ENCODE results near the gene TRPV3. TPM values are rescaled to one million over a fixed set of nuclear protein-coding genes. Genes with fewer than 3 reads are reported as not detected.

Gene TRPV3
- total RNA-seq, 1 donor from 2014 or later, result 1.6 TPM

DNA sequence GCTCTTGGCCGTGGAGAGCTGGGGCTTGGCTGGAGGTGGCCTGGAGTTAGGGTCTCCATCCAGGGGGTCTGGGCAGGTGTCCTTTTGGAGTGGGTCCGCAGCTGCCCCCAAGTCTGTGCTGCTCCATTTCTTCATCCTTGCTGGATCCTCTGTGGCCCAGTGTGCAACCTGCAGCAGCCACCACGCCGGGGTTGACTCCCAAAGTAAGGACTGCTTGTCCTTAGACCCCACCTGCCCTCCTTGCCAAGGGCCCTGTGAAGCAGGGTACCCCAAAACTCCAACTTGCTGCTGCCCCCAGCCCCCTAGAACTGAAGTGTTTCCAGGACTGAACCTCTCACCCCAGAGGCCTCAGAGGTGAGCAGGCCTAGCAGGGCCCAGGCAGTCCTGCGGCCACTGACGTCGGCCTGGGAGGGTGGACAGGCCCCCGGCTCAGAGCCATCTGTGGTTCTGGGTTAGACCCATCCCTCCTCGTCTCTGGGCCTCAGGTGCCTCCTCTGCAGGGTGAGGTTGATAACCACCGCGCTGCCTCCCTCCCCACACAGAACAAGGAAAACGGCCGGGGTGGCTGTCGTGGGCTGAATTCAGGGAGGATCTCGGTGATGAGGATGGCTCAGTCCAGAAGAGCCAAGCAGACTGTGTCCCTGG is 34.7 kb upstream of the TRPV3 start:
- no peak overlapping the region for H3K27ac Mint-ChIP-seq
- H3K27me3 Mint-ChIP-seq, result no peaks in the 10 kb centered on the region
- no peak for DNase-seq (ENCODE audit: low spot score, unreplicated experiment)
- H3K4me1 Mint-ChIP-seq (ENCODE audit: low read depth), result no peaks in the 10 kb centered on the region
- H3K9me3 Mint-ChIP-seq (ENCODE audit: low read depth), result no peaks in the 10 kb centered on the region
- H3K4me3 Mint-ChIP-seq (ENCODE audit: low read depth), result no peak overlapping the region
- TF ChIP-seq, protein P1, sequence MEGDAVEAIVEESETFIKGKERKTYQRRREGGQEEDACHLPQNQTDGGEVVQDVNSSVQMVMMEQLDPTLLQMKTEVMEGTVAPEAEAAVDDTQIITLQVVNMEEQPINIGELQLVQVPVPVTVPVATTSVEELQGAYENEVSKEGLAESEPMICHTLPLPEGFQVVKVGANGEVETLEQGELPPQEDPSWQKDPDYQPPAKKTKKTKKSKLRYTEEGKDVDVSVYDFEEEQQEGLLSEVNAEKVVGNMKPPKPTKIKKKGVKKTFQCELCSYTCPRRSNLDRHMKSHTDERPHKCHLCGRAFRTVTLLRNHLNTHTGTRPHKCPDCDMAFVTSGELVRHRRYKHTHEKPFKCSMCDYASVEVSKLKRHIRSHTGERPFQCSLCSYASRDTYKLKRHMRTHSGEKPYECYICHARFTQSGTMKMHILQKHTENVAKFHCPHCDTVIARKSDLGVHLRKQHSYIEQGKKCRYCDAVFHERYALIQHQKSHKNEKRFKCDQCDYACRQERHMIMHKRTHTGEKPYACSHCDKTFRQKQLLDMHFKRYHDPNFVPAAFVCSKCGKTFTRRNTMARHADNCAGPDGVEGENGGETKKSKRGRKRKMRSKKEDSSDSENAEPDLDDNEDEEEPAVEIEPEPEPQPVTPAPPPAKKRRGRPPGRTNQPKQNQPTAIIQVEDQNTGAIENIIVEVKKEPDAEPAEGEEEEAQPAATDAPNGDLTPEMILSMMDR (IDR thresholded peaks at IDR 0.05; ENCODE audit: unreplicated experiment), result no peak
- peaks cover 6% of the 10 kb centered on the region for H3K36me3 Mint-ChIP-seq (ENCODE audit: insufficient read depth)

DNA sequence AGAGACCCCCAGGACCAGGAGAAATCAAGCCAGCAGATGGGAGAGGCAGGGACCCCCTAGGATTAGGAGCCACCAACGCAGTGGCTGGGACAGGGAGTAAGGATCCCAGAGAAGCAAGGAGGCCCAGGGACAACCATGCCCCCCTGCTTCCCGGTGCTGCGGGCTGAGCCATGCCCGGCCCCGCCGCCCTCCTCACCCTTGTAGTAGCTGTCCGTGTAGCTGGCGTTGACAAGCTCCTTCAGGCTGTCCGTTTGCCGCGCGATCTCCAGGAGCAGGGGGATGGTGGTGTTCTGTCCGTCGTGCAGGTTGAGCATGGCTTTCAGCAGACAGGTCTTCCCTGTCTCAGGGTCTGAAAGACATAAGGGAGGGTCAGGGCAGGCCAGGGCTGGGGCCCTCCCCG is 33.2 kb upstream of the TRPV3 start:
- H3K27me3 Mint-ChIP-seq, result no peaks in the 10 kb centered on the region
- no peaks in the 10 kb centered on the region for H3K9me3 Mint-ChIP-seq (ENCODE audit: low read depth)

DNA sequence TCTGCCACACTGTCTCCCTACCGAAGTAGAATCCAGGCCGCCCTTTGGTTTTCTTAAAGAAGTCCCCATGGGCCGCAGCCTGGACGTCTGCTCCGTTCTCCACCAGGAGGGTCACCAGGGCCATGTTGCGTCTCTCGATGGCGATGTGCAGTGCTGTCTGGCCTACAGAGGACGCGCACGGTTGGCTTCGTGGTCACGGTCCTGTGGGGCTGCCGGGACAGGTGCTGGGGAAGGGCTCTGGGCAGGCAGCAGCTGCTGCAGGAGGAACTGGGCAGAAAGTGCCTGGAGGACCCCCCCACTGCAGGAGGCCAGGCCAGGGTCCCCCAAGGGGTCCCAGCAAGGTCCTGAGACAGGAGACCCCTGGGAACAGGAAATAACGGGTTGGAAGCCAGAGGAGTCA is 32.6 kb upstream of the TRPV3 start:
- no peaks in the 10 kb centered on the region for H3K27me3 Mint-ChIP-seq
- H3K4me3 Mint-ChIP-seq (ENCODE audit: low read depth), result no peak overlapping the region
- no peak for DNase-seq (ENCODE audit: low spot score, unreplicated experiment)
- TF ChIP-seq, protein P1 (IDR thresholded peaks at IDR 0.05; ENCODE audit: unreplicated experiment), result no peak
- H3K36me3 Mint-ChIP-seq (ENCODE audit: insufficient read depth), result peaks cover 6% of the 10 kb centered on the region
- H3K4me1 Mint-ChIP-seq (ENCODE audit: low read depth), result no peaks in the 10 kb centered on the region
- no peaks in the 10 kb centered on the region for H3K9me3 Mint-ChIP-seq (ENCODE audit: low read depth)
- H3K27ac Mint-ChIP-seq, result no peak overlapping the region

More for the DNA sequence above, 33.2 kb upstream of the TRPV3 start:
- no peak for DNase-seq (ENCODE audit: low spot score, unreplicated experiment)
- Mint-ChIP-seq H3K4me3 (ENCODE audit: low read depth) (no peak overlapping the region), H3K4me1 (ENCODE audit: low read depth) (no peaks in the 10 kb centered on the region), H3K27ac (no peak overlapping the region), H3K36me3 (ENCODE audit: insufficient read depth) (peaks cover 6% of the 10 kb centered on the region)
- TF ChIP-seq, protein P1 (IDR thresholded peaks at IDR 0.05; ENCODE audit: unreplicated experiment), result no peak

DNA sequence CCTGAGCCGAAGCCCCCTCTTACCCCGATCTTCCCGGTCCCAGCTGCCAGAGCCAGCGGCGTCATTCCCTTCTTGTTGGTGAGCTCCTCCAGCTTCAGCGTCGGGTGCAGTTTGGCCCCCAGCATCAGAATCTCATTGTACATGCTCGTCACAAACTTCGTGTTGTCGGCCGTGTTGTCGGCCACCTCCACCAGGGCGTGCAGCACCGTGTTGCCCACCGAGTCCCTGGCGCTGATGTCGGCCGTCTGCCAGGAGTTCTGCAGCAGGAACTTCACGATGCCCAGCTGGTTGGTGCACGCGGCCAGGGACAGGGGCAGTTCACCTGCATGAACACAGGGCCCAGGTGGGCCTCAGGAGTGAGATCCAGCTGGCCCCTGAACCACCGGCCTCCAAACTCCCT is 32.2 kb upstream of the TRPV3 start:
- no peaks in the 10 kb centered on the region for H3K9me3 Mint-ChIP-seq (ENCODE audit: low read depth)
- H3K4me3 Mint-ChIP-seq (ENCODE audit: low read depth), result no peak overlapping the region
- peaks cover 6% of the 10 kb centered on the region for H3K36me3 Mint-ChIP-seq (ENCODE audit: insufficient read depth)
- DNase-seq (ENCODE audit: low spot score, unreplicated experiment), result no peak
- peak overlapping the region; percentile 18 for H3K27ac Mint-ChIP-seq
- no peaks in the 10 kb centered on the region for H3K27me3 Mint-ChIP-seq
- H3K4me1 Mint-ChIP-seq (ENCODE audit: low read depth), result no peaks in the 10 kb centered on the region
- TF ChIP-seq, protein P1 (IDR thresholded peaks at IDR 0.05; ENCODE audit: unreplicated experiment), result no peak

DNA sequence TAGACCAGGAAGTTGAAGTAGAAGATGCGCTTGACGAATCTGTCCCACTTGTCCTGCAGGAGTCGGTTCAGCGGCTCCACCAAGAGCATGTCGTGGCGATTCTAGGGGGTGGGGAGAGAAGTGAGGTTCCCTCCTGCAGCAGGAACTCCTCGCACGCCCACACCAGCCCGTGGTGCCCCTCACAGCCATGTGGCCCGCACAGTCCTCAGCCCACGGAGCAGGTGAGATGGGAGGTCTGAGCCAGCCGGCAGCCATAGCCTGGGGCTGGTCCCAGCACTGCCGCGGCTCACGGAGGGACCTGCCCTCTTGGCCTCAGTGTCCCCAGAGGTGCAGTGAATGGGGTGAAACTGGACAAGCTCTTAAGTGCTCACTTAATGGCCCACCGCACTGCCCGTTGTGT is 28.2 kb upstream of the TRPV3 start:
- Mint-ChIP-seq H3K27ac (no peak overlapping the region), H3K4me3 (ENCODE audit: low read depth) (no peak overlapping the region), H3K36me3 (ENCODE audit: insufficient read depth) (peaks cover 11% of the 10 kb centered on the region), H3K27me3 (no peaks in the 10 kb centered on the region), H3K9me3 (ENCODE audit: low read depth) (no peaks in the 10 kb centered on the region), H3K4me1 (ENCODE audit: low read depth) (no peaks in the 10 kb centered on the region)
- no peak for DNase-seq (ENCODE audit: low spot score, unreplicated experiment)
- TF ChIP-seq, protein P1 (IDR thresholded peaks at IDR 0.05; ENCODE audit: unreplicated experiment), result no peak

Measured in progenitor cell of endocrine pancreas (in vitro differentiated cells).